Peyer's patch (tissue), 4 donors: Measurements from ENCODE around the gene TMEM25. TPM values are rescaled to one million over a fixed set of nuclear protein-coding genes. Genes with fewer than 3 reads are reported as not detected.

Experiments
- DNase-seq, 3 donors: peaks; one replicate each; pipeline ENCODE4 v3.0.0-alpha.2; 2017 to 2019
- H3K27ac ChIP-seq, 4 donors: fragments of 200-600 bp; sonication (generic); one replicate each; pipeline ENCODE4 v1.5.1; 2016 to 2019
- H3K27me3 ChIP-seq, 2 donors: fragments of 200-600 bp; sonication (generic); one replicate each; pipeline ENCODE4 v1.5.1; 2019
- H3K36me3 ChIP-seq, 3 donors: fragments of 200-600 bp; sonication (generic); one replicate each; pipeline ENCODE4 v1.5.1; 2016 to 2019
- H3K4me1 ChIP-seq, 4 donors: fragments of 200-600 bp; sonication (generic); one replicate each; pipeline ENCODE4 v1.5.1; 2016 to 2019
- H3K4me3 ChIP-seq, 4 donors: fragments of 200-600 bp; sonication (generic); 1 replicate in 3 of 4; 2 replicates in 1 of 4; pipeline ENCODE4 v1.5.1; 2016 to 2019; ENCODE audit warnings: mild to moderate bottlenecking in 1 of 4
- H3K9me3 ChIP-seq, 4 donors: fragments of 200-600 bp; sonication (generic); one replicate each; pipeline ENCODE4 v1.5.1; 2016 to 2019; ENCODE audit warnings: mild to moderate bottlenecking in 1 of 4
- POLR2A ChIP-seq, 2 donors: fragments of 450-650 bp; IDR thresholded peaks; one replicate each; pipeline ENCODE4 v1.5.1; 2017; ENCODE audit warnings: antibody characterized with exemption in 2 of 2, mild to moderate bottlenecking in 2 of 2, moderate library complexity in 2 of 2
- total RNA-seq, 4 donors: library from RNA; depleted of rRNA; stranded (reverse); fragments of >200 nt; gene quantifications; one replicate each; pipeline ENCODE4 v1.1.0, GENCODE V29; 2016
- TF ChIP-seq, protein P1 (sequence below), 6 experiments: fragments of 450-650 bp in 4 of 6; fragments of 200-600 bp in 2 of 6; sonication (generic) in 1 of 6; IDR thresholded peaks; one replicate each; pipeline ENCODE4 v1.5.1; 2017 to 2019; ENCODE audit warnings: antibody characterized with exemption in 6 of 6, mild to moderate bottlenecking in 3 of 6, moderate library complexity in 1 of 6

Gene TMEM25
- total RNA-seq, 4 donors from 2014 or later: 48.7 to 263 (median 204) TPM

DNA sequence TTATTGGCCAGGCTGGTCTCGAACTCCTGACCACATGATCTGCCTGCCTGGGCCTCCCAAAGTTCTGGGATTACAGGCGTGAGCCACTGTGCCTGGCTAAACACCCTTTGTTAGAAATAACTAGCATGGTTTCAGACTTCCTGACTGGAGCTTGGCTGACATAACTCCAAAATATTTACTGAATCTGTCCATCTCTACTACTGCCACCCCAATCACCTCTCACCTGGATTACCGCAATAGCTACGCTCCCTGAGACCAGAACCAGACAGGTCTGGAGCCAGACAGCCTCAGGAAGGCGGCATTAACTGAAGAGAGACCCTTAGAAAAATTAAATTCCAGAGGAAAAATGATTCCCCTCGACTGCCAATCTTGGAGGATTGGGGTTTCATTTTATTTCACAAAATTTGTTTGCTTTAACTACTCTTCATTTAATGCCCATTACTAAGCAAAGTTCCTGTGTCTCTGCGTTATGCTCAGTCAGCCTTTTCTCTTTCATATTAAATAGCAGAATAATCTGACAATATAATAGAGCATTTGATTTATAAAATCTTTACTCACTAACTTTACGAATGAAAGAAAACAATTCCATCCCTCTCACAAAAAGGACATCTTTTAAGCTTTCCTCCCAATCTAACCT lies 13.1 kb downstream of the TMEM25 start:
- Histone ChIP-seq H3K9me3 (no peaks in the 10 kb centered on the region), H3K27me3 (no peaks in the 10 kb centered on the region), H3K27ac (no peak overlapping the region), H3K4me3 (no peak overlapping the region), H3K36me3 (peaks cover 0 to 29% (median 0%) of the 10 kb centered on the region in 3 donors), H3K4me1 (no peaks in the 10 kb centered on the region)
- no peak for TF ChIP-seq POLR2A (IDR thresholded peaks at IDR 0.05)
- TF ChIP-seq, protein P1, sequence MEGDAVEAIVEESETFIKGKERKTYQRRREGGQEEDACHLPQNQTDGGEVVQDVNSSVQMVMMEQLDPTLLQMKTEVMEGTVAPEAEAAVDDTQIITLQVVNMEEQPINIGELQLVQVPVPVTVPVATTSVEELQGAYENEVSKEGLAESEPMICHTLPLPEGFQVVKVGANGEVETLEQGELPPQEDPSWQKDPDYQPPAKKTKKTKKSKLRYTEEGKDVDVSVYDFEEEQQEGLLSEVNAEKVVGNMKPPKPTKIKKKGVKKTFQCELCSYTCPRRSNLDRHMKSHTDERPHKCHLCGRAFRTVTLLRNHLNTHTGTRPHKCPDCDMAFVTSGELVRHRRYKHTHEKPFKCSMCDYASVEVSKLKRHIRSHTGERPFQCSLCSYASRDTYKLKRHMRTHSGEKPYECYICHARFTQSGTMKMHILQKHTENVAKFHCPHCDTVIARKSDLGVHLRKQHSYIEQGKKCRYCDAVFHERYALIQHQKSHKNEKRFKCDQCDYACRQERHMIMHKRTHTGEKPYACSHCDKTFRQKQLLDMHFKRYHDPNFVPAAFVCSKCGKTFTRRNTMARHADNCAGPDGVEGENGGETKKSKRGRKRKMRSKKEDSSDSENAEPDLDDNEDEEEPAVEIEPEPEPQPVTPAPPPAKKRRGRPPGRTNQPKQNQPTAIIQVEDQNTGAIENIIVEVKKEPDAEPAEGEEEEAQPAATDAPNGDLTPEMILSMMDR (IDR thresholded peaks at IDR 0.05): no peak
- peak in 1 of 3 donors; percentile 11 for DNase-seq

DNA sequence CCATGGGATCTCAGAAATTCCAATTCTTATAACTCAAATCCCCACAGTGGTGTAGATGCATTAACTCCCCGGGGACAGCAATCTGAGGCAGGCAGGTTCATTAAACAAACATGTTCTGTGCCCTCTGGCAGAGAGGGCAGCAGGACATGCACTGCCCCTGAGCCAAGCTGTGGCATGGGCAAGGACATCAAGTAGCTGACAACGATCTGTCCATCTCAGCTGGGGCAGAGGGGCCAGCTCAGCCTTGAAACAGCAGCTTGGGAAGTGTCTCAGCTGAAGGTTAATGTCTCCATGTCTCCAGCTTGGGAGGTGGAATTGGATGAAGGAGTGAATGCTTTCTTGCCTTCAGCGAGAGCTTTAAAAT lies 13.6 kb downstream of the TMEM25 start:
- Histone ChIP-seq H3K36me3 (peaks cover 0 to 32% (median 0%) of the 10 kb centered on the region in 3 donors), H3K9me3 (no peaks in the 10 kb centered on the region), H3K4me3 (no peak overlapping the region), H3K27me3 (no peaks in the 10 kb centered on the region), H3K27ac (no peak overlapping the region), H3K4me1 (no peaks in the 10 kb centered on the region)
- TF ChIP-seq, protein P1 (IDR thresholded peaks at IDR 0.05): no peak
- TF ChIP-seq POLR2A (IDR thresholded peaks at IDR 0.05): no peak
- DNase-seq: peak in 1 of 3 donors; percentile 28

DNA sequence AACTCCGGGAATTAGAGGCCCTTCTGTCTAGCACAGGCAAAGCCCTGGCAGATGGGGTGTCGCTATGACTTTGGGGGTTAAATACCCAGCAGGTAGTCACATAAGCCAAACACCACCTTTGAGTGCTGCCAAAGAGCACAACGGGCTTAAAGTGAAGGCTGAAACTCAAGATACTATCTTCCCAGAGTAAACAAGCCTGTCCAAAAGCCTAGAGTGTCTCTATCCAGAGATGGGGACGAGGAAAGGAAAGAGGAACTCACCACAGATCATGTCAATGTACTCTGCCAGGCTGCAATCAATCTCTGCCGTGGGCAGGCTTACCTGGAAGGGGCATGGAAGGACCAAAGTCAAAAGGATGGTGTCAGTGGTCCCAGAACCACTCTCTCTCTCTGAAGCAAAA lies 14.5 kb downstream of the TMEM25 start:
- DNase-seq: peak in 1 of 3 donors; percentile 3
- no peaks in the 10 kb centered on the region for H3K4me1 ChIP-seq
- H3K36me3 ChIP-seq: peaks cover 0 to 40% (median 0%) of the 10 kb centered on the region in 3 donors
- H3K27me3 ChIP-seq: no peaks in the 10 kb centered on the region
- no peak overlapping the region for H3K4me3 ChIP-seq
- TF ChIP-seq, protein P1 (IDR thresholded peaks at IDR 0.05): no peak
- TF ChIP-seq POLR2A (IDR thresholded peaks at IDR 0.05): no peak
- no peak overlapping the region for H3K27ac ChIP-seq
- no peaks in the 10 kb centered on the region for H3K9me3 ChIP-seq

DNA sequence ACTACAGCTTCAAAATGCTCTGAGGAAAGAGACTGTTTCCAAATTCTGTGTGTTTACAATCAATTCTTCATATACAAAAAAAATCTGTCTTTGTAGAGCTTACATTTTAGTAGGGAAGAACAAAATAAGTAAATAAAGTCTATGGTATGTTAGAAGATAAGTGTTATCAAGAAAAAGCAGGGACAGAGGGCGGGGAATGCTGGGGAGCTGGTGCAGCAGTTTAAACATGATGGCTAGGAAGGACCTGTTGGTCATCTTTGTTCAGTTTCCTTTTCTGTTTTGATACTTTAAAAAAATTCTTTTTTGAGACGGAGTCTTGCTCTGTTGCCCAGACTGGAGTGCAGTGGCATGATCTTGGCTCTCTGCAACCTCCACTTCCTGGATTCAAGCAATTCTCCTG lies 16.1 kb downstream of the TMEM25 start:
- Histone ChIP-seq H3K4me3 (no peak overlapping the region), H3K4me1 (no peaks in the 10 kb centered on the region), H3K27ac (no peak overlapping the region), H3K27me3 (no peaks in the 10 kb centered on the region), H3K36me3 (peaks cover 0 to 56% (median 0%) of the 10 kb centered on the region in 3 donors), H3K9me3 (no peaks in the 10 kb centered on the region)
- TF ChIP-seq, protein P1 (IDR thresholded peaks at IDR 0.05): no peak
- TF ChIP-seq POLR2A (IDR thresholded peaks at IDR 0.05): no peak
- DNase-seq: peak in 1 of 3 donors; percentile 2

DNA sequence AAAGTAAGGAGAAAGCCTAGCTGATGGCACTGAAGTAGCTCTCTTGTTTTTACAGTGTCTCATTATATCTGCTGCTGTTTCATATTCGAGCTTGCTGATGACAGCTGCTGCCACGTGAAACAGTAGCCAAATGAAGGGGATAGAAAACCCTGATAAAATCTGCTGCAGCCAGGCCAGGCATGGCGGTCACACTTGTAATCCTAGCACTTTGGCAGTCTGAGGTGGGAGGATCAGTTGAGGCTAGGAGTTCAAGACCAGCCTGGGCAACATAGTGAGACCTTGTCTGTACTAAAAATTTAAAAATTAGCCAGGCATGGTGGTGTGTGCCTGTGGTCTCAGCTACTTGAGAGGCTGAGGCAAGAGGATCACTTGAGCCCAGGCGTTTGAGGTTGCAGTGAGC lies 21.3 kb downstream of the TMEM25 start:
- Histone ChIP-seq H3K27ac (no peak overlapping the region), H3K4me3 (no peak overlapping the region), H3K36me3 (peaks cover 0 to 67% (median 2%) of the 10 kb centered on the region in 3 donors), H3K4me1 (no peaks in the 10 kb centered on the region), H3K9me3 (no peaks in the 10 kb centered on the region), H3K27me3 (no peaks in the 10 kb centered on the region)
- peak in 1 of 3 donors; percentile 5 for DNase-seq
- TF ChIP-seq, protein P1 (IDR thresholded peaks at IDR 0.05): no peak
- no peak for TF ChIP-seq POLR2A (IDR thresholded peaks at IDR 0.05)
